DMS153 treated with DMSO at 0.1 percent for 48 hours (cell line): Measurements from ENCODE around the gene CREB3.
A peak's percentile ranks its signal among the peaks of the same experiment; 100 is the strongest.

Source experiments
- DNase-seq: peaks from one replicate; lab custom pipeline; 2025; ENCODE audit not compliant: unreplicated experiment; lab: John Stamatoyannopoulos, UW

Gene CREB3

DNA sequence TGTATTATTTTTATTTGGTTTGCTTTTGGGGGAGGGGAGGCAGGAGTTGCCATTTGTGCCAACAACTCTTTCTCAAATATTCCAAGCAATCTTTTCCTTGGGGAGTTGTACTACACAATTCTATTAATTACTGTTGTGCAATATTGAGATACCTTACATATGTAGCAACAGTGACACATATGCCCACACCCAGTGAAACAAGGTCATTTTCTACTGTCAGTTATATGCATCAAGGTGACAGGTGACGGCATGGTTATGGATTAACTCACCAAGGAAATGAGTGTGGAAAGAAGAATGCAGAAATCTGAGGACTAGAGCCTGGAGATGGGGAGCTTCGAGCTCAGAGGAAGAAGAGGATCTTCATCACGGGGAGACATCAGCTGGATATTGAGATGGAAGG, 39.5 kb downstream of the CREB3 start:
- DNase-seq: peak; percentile 41

DNA sequence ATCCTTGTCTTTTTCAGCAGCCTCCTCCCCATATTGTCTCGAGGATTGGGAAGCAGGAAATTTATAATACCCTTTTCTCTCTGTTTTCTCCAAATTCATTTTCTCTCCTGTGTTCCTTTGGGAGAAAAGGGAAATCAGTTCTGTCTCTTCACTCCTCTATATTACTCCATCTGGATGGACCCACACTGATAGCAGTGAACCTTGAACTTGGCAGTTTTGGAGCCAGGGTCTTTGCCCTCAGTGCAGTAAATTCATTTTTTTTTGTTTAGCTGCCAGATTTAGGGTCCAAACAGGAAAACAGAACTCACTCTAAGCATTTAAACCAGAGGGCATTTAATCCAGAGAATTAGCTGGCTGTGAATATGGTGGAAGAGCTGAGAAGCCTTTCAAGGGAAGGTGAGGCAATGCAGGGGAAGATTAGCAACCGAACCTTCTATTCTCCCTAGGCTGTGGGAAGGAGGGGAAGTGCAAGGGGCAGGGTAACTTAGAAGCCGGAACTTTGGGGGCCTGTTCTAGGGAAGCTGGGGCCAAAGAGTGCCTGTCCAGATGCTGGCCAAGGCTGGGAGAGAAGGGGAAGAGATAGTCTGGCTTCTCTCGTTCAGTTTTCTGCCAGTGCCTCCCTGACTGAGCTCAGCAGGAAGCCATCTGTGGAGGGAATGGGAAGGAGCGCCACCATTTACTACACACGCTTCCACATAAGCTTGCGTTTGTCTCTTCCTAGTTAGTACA, 42.6 kb downstream of the CREB3 start:
- DNase-seq: peak; percentile 39

DNA sequence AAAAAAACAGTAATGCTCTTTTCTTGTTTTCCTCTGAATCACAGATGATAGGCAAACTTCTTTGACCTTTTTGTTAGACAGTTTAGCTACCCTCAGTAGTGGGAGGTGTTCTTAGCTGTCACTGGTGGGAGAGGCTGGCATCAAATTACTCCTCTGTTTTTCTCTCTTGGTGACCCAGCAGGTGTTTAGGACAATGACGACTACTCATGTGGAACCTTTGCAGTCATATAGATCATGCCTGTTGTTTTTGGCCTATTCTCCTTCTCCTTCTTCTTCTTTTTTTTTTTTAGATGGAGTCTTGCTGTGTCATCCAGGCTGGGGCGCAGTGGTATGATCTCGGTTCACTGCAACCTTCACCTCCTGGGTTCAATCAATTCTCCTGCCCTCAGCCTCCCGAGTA, 43.6 kb downstream of the CREB3 start:
- peak; percentile 55 for DNase-seq

DNA sequence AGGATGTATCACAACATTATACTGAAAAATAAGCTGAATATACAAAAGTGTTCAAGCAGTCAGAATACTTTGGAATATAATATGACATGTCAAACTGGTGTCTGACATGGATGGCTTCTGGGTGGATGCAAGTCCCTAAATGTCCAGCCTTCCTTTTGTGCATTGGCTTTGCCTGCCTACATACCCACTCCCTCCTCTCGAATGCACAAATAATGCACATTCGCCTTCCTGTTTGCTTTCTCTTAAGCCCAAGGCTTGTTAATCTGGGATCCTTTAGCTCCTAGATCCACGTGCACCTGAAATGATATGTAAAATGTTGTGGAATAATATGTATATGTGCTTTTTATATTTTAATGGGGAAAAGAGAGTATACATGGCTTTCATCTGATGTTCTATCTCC, 46.0 kb downstream of the CREB3 start:
- DNase-seq: no peak

DNA sequence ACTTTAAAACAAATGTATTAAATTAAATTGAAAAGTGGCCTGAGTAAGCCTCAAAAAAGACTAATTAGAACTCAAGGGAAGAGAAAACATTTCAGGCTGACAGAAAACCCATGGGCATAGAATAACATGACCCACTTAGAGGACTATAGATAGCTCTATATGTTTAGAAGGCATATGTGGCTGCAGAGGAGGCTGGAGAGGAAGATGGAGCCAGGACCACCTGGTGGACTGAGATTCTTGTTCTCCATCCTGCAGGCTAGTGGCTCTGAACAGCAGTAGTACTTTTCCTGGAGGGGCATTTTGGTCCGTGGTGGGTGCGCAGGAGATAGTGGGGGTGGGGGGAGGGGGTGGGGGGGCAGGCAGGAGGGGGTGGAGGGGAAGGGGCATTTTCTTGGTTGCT, 48.6 kb downstream of the CREB3 start:
- DNase-seq: no peak

- DNase-seq: no peak
Observed at GRCh38 chr9:35783418-35783817, 51.0 kb downstream of the CREB3 start.
